HUDEP-2 (cell line): ENCODE results near the gene MCUR1.

Source experiments
- DNase-seq, 76 experiments: peaks; one replicate each; lab custom pipeline; 2025; ENCODE audit not compliant: unreplicated experiment in 76 of 76; lab: John Stamatoyannopoulos, UW

MCUR1 gene

GRCh38 chr6:13742961-13743735 is 71.2 kb downstream of the MCUR1 start:
- DNase-seq: no peak

- DNase-seq: no peak
Observed at GRCh38 chr6:13741365-13741764, 73.0 kb downstream of the MCUR1 start.
